K562 (cell line): ENCODE data around the gene PDE1C. TPM values are rescaled to one million over a fixed set of nuclear protein-coding genes. Genes with fewer than 3 reads are reported as not detected.

Experiments used
- DACH1 ChIP-seq: fragments of 450-650 bp; IDR thresholded peaks from 2 replicates; pipeline ENCODE4 v1.6.1; 2018; ENCODE audit not compliant: partially characterized antibody
- KDM5B ChIP-seq: fragments of 200-600 bp; sonication (generic); IDR thresholded peaks from 2 replicates; pipeline ENCODE4 v1.6.1; 2012; ENCODE audit warnings: low read depth, mild to moderate bottlenecking, moderate library complexity, low read length, control low read depth, inconsistent platforms; ENCODE audit not compliant: insufficient replicate concordance
- NFE2L1 ChIP-seq: fragments of 450-650 bp; IDR thresholded peaks from 2 replicates; pipeline ENCODE4 v1.6.1; 2016; ENCODE audit warnings: missing genetic modification characterization, low read depth, mild to moderate bottlenecking, missing compliant biosample characterization, moderate library complexity, borderline replicate concordance
- POLR2H ChIP-seq: IDR thresholded peaks from 2 replicates; pipeline ENCODE4 v1.6.1; 2016; ENCODE audit warnings: missing genetic modification characterization, low read depth, mild to moderate bottlenecking, control low read depth, missing compliant biosample characterization, moderate library complexity
- ZNF408 ChIP-seq: fragments of 250-450 bp; sonication (Bioruptor Pico); IDR thresholded peaks from 2 replicates; pipeline ENCODE4 v1.4.0; 2020; ENCODE audit warnings: low read depth, mild to moderate bottlenecking, moderate library complexity
- polyA plus RNA-seq, 8 experiments: library from polyadenylated mRNA; depleted of rRNA in 4 of 8; stranded (reverse) in 5 of 8; unstranded in 3 of 8; fragments of >200 nt; fragmentation: Nextera tagmentation in 2 of 8; fragmentation: Illumina TruSeq in 1 of 8; extraction: Ambion mirVana in 2 of 8; extraction: Trizol in 1 of 8; gene quantifications; 2 replicates each; pipeline versions ENCODE4 v1.2.1 to v1.2.3, GENCODE V29; 2011 to 2014; ENCODE audit warnings: inconsistent platforms in 1 of 8, missing spikeins in 1 of 8
- total RNA-seq, 7 experiments: library from RNA; depleted of rRNA in 6 of 7; stranded (reverse); fragments of >200 nt in 6 of 7; fragmentation: Illumina TruSeq in 2 of 7; extraction: Trizol in 2 of 7; gene quantifications; 2 replicates each; pipeline versions ENCODE4 v1.2.1 to v1.2.3, GENCODE V29; 2011 to 2021; ENCODE audit warnings: low replicate concordance in 1 of 7
- TF ChIP-seq, protein P1 (sequence below): fragments of 250-450 bp; sonication (Bioruptor Pico); IDR thresholded peaks from 2 replicates; pipeline ENCODE4 v1.5.0; 2021; ENCODE audit warnings: mild to moderate bottlenecking, borderline replicate concordance
- TF ChIP-seq, protein P2 (sequence below): fragments of 450-650 bp; IDR thresholded peaks from 2 replicates; pipeline ENCODE4 v1.6.1; 2016; ENCODE audit warnings: mild to moderate bottlenecking, moderate library complexity
- TF ChIP-seq, protein P3 (sequence below): fragments of 450-650 bp; formaldehyde crosslinking; conservative IDR thresholded peaks from 2 replicates; pipeline ENCODE4 v1.4.0; 2022; ENCODE audit warnings: mild to moderate bottlenecking, missing genetic modification characterization
- TF ChIP-seq, protein P4 (sequence below): fragments of 250-450 bp; sonication (Bioruptor Pico); IDR thresholded peaks from 2 replicates; pipeline ENCODE4 v1.5.1; 2021; ENCODE audit warnings: mild to moderate bottlenecking

Gene PDE1C
- total and polyA plus RNA-seq, 9 of the 15 experiments (the other 6 are each of a cell fraction or from before 2014, with no cell fraction given), result under 0.01 to 0.01 TPM; not detected in 7

GRCh38 chr7:31940167-31940566, 130.0 kb downstream of the PDE1C start (continued):
- TF ChIP-seq, protein P1, sequence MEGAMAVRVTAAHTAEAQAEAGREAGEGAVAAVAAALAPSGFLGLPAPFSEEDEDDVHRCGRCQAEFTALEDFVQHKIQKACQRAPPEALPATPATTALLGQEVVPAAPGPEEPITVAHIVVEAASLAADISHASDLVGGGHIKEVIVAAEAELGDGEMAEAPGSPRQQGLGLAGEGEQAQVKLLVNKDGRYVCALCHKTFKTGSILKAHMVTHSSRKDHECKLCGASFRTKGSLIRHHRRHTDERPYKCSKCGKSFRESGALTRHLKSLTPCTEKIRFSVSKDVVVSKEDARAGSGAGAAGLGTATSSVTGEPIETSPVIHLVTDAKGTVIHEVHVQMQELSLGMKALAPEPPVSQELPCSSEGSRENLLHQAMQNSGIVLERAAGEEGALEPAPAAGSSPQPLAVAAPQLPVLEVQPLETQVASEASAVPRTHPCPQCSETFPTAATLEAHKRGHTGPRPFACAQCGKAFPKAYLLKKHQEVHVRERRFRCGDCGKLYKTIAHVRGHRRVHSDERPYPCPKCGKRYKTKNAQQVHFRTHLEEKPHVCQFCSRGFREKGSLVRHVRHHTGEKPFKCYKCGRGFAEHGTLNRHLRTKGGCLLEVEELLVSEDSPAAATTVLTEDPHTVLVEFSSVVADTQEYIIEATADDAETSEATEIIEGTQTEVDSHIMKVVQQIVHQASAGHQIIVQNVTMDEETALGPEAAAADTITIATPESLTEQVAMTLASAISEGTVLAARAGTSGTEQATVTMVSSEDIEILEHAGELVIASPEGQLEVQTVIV (CRISPR knock-in tag), result no peak
- TF ChIP-seq, protein P2, sequence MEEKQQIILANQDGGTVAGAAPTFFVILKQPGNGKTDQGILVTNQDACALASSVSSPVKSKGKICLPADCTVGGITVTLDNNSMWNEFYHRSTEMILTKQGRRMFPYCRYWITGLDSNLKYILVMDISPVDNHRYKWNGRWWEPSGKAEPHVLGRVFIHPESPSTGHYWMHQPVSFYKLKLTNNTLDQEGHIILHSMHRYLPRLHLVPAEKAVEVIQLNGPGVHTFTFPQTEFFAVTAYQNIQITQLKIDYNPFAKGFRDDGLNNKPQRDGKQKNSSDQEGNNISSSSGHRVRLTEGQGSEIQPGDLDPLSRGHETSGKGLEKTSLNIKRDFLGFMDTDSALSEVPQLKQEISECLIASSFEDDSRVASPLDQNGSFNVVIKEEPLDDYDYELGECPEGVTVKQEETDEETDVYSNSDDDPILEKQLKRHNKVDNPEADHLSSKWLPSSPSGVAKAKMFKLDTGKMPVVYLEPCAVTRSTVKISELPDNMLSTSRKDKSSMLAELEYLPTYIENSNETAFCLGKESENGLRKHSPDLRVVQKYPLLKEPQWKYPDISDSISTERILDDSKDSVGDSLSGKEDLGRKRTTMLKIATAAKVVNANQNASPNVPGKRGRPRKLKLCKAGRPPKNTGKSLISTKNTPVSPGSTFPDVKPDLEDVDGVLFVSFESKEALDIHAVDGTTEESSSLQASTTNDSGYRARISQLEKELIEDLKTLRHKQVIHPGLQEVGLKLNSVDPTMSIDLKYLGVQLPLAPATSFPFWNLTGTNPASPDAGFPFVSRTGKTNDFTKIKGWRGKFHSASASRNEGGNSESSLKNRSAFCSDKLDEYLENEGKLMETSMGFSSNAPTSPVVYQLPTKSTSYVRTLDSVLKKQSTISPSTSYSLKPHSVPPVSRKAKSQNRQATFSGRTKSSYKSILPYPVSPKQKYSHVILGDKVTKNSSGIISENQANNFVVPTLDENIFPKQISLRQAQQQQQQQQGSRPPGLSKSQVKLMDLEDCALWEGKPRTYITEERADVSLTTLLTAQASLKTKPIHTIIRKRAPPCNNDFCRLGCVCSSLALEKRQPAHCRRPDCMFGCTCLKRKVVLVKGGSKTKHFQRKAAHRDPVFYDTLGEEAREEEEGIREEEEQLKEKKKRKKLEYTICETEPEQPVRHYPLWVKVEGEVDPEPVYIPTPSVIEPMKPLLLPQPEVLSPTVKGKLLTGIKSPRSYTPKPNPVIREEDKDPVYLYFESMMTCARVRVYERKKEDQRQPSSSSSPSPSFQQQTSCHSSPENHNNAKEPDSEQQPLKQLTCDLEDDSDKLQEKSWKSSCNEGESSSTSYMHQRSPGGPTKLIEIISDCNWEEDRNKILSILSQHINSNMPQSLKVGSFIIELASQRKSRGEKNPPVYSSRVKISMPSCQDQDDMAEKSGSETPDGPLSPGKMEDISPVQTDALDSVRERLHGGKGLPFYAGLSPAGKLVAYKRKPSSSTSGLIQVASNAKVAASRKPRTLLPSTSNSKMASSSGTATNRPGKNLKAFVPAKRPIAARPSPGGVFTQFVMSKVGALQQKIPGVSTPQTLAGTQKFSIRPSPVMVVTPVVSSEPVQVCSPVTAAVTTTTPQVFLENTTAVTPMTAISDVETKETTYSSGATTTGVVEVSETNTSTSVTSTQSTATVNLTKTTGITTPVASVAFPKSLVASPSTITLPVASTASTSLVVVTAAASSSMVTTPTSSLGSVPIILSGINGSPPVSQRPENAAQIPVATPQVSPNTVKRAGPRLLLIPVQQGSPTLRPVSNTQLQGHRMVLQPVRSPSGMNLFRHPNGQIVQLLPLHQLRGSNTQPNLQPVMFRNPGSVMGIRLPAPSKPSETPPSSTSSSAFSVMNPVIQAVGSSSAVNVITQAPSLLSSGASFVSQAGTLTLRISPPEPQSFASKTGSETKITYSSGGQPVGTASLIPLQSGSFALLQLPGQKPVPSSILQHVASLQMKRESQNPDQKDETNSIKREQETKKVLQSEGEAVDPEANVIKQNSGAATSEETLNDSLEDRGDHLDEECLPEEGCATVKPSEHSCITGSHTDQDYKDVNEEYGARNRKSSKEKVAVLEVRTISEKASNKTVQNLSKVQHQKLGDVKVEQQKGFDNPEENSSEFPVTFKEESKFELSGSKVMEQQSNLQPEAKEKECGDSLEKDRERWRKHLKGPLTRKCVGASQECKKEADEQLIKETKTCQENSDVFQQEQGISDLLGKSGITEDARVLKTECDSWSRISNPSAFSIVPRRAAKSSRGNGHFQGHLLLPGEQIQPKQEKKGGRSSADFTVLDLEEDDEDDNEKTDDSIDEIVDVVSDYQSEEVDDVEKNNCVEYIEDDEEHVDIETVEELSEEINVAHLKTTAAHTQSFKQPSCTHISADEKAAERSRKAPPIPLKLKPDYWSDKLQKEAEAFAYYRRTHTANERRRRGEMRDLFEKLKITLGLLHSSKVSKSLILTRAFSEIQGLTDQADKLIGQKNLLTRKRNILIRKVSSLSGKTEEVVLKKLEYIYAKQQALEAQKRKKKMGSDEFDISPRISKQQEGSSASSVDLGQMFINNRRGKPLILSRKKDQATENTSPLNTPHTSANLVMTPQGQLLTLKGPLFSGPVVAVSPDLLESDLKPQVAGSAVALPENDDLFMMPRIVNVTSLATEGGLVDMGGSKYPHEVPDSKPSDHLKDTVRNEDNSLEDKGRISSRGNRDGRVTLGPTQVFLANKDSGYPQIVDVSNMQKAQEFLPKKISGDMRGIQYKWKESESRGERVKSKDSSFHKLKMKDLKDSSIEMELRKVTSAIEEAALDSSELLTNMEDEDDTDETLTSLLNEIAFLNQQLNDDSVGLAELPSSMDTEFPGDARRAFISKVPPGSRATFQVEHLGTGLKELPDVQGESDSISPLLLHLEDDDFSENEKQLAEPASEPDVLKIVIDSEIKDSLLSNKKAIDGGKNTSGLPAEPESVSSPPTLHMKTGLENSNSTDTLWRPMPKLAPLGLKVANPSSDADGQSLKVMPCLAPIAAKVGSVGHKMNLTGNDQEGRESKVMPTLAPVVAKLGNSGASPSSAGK, result no peak
- TF ChIP-seq DACH1 (no peak), POLR2H (tag) (no peak), ZNF408 (CRISPR knock-in tag) (no peak), NFE2L1 (tag) (no peak), KDM5B (no peak)
- TF ChIP-seq, protein P3, sequence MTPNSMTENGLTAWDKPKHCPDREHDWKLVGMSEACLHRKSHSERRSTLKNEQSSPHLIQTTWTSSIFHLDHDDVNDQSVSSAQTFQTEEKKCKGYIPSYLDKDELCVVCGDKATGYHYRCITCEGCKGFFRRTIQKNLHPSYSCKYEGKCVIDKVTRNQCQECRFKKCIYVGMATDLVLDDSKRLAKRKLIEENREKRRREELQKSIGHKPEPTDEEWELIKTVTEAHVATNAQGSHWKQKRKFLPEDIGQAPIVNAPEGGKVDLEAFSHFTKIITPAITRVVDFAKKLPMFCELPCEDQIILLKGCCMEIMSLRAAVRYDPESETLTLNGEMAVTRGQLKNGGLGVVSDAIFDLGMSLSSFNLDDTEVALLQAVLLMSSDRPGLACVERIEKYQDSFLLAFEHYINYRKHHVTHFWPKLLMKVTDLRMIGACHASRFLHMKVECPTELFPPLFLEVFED (CRISPR knock-in tag), result no peak
- TF ChIP-seq, protein P4, sequence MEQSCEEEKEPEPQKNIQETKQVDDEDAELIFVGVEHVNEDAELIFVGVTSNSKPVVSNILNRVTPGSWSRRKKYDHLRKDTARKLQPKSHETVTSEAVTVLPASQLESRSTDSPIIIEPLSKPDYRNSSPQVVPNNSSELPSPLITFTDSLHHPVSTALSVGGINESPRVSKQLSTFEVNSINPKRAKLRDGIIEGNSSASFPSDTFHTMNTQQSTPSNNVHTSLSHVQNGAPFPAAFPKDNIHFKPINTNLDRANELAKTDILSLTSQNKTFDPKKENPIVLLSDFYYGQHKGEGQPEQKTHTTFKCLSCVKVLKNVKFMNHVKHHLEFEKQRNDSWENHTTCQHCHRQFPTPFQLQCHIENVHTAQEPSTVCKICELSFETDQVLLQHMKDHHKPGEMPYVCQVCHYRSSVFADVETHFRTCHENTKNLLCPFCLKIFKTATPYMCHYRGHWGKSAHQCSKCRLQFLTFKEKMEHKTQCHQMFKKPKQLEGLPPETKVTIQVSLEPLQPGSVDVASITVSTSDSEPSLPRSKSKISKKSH, result no peak
